IgD-negative memory B cell (primary cell): ENCODE measurements around the gene UBTF. TPM values are rescaled to one million over a fixed set of nuclear protein-coding genes. Genes with fewer than 3 reads are reported as not detected.

ENCODE experiments used
- H3K27ac Mint-ChIP-seq, 3 donors: one replicate each; pipeline ENCODE4 v1.8.0; 2020 to 2022; ENCODE audit warnings: mild to moderate bottlenecking in 3 of 3, mixed read lengths in 3 of 3, moderate library complexity in 1 of 3
- H3K27me3 Mint-ChIP-seq: one replicate; pipeline ENCODE4 v1.8.0; 2021; ENCODE audit warnings: mixed read lengths
- H3K36me3 Mint-ChIP-seq: one replicate; pipeline ENCODE4 v1.8.0; 2020; ENCODE audit warnings: mild to moderate bottlenecking, mixed read lengths
- H3K4me1 Mint-ChIP-seq, 3 donors: one replicate each; pipeline ENCODE4 v1.8.0; 2020 to 2022; ENCODE audit warnings: mixed read lengths in 3 of 3, mild to moderate bottlenecking in 1 of 3
- H3K4me3 Mint-ChIP-seq, 4 donors: one replicate each; pipeline ENCODE4 v1.8.0; 2020 to 2022; ENCODE audit warnings: mild to moderate bottlenecking in 4 of 4, mixed read lengths in 4 of 4, moderate library complexity in 3 of 4
- H3K9me3 Mint-ChIP-seq, 3 donors: one replicate each; pipeline ENCODE4 v1.8.0; 2020 to 2021; ENCODE audit warnings: mixed read lengths in 3 of 3, mild to moderate bottlenecking in 1 of 3
- polyA plus RNA-seq: library from polyadenylated mRNA; unstranded; fragments of 300-500 nt; fragmentation: Illumina TruSeq; gene quantifications from one replicate; pipeline ENCODE4 v1.2.3, GENCODE V29; 2021

The UBTF gene
- polyA plus RNA-seq, 1 donor from 2014 or later = 74.3 TPM

- no peak overlapping the region for H3K27ac Mint-ChIP-seq
- peak overlapping the region in 1 of 4 donors; percentile 39 for H3K4me3 Mint-ChIP-seq
- peaks cover 1% of the 10 kb centered on the region for H3K36me3 Mint-ChIP-seq
- no peaks in the 10 kb centered on the region for H3K27me3 Mint-ChIP-seq
- no peaks in the 10 kb centered on the region for H3K9me3 Mint-ChIP-seq
- no peaks in the 10 kb centered on the region for H3K4me1 Mint-ChIP-seq
These were observed 59.8 kb downstream of the UBTF start for GRCh38 chr17:44159519-44160210.

GRCh38 chr17:44155488-44155887, 64.0 kb downstream of the UBTF start:
- Mint-ChIP-seq H3K27me3 (no peaks in the 10 kb centered on the region), H3K27ac (no peak overlapping the region), H3K4me1 (no peaks in the 10 kb centered on the region), H3K4me3 (no peak overlapping the region), H3K36me3 (peaks cover 1% of the 10 kb centered on the region), H3K9me3 (no peaks in the 10 kb centered on the region)

Other genes starting within 250 kb of the UBTF start
- 0.64 TPM for gene NAGS, start 215.1 kb downstream of the UBTF start, polyA plus RNA-seq
- 24.6 TPM for gene TMEM101, start 204.7 kb downstream of the UBTF start, polyA plus RNA-seq
- 73.4 TPM for gene LSM12, start 153.0 kb downstream of the UBTF start, polyA plus RNA-seq
- gene G6PC3, start 148.9 kb downstream of the UBTF start, polyA plus RNA-seq = 22.5 TPM
- 49.5 TPM for gene HDAC5, start 96.0 kb downstream of the UBTF start, polyA plus RNA-seq
- gene HROB, start 77.7 kb downstream of the UBTF start, polyA plus RNA-seq = 0.24 TPM
- not detected for gene ASB16, start 49.0 kb downstream of the UBTF start, polyA plus RNA-seq
- 43.0 TPM for gene TMUB2, start 32.7 kb downstream of the UBTF start, polyA plus RNA-seq
- 15.4 TPM for gene ATXN7L3, start 19.8 kb downstream of the UBTF start, polyA plus RNA-seq
- not detected for gene SLC4A1, start 48.5 kb upstream of the UBTF start, polyA plus RNA-seq
- not detected for gene RUNDC3A, start 88.9 kb upstream of the UBTF start, polyA plus RNA-seq
- 135 TPM for gene SLC25A39, start 105.1 kb upstream of the UBTF start, polyA plus RNA-seq
- 219 TPM for gene GRN, start 125.6 kb upstream of the UBTF start, polyA plus RNA-seq
- gene FAM171A2, start 144.2 kb upstream of the UBTF start, polyA plus RNA-seq = 0.06 TPM
- 3.0 TPM for gene ITGA2B, start 170.0 kb upstream of the UBTF start, polyA plus RNA-seq